Progenitor cell of endocrine pancreas (in vitro differentiated cells): ENCODE results near the gene NR1I2. TPM values are rescaled to one million over a fixed set of nuclear protein-coding genes. Genes with fewer than 3 reads are reported as not detected.

Experiments
- DNase-seq: peaks from one replicate; pipeline ENCODE4 v3.0.0; 2021; ENCODE audit warnings: low spot score; ENCODE audit not compliant: unreplicated experiment
- H3K27ac Mint-ChIP-seq: 2 replicates; pipeline ENCODE4 v1.8.0; 2021; ENCODE audit warnings: mild to moderate bottlenecking, moderate library complexity, mixed read lengths
- H3K27me3 Mint-ChIP-seq: 2 replicates; pipeline ENCODE4 v1.8.0; 2021; ENCODE audit warnings: mixed read lengths
- H3K36me3 Mint-ChIP-seq: 2 replicates; pipeline ENCODE4 v1.8.0; 2022; ENCODE audit warnings: mixed read lengths; ENCODE audit not compliant: insufficient read depth
- H3K4me1 Mint-ChIP-seq: 2 replicates; pipeline ENCODE4 v1.8.0; 2021; ENCODE audit warnings: low read depth, mixed read lengths
- H3K4me3 Mint-ChIP-seq: 2 replicates; pipeline ENCODE4 v1.8.0; 2021; ENCODE audit warnings: low read depth, mild to moderate bottlenecking, moderate library complexity, mixed read lengths
- H3K9me3 Mint-ChIP-seq: 2 replicates; pipeline ENCODE4 v1.8.0; 2021; ENCODE audit warnings: low read depth, mixed read lengths
- CTCF ChIP-seq: fragments of 200-600 bp; sonication (generic); IDR thresholded peaks from one replicate; pipeline ENCODE4 v1.5.0; 2021; ENCODE audit warnings: antibody characterized with exemption, mild to moderate bottlenecking; ENCODE audit not compliant: unreplicated experiment
- long read RNA-seq: library from polyadenylated mRNA; unstranded; transcript quantifications from one replicate; pipeline ENCODE4 v2.0.0, GENCODE V29; 2020
- total RNA-seq: library from RNA; stranded (reverse); gene quantifications from 2 replicates; pipeline ENCODE4 v1.2.1, GENCODE V29; 2021

NR1I2 gene
- total RNA-seq, result 0.62 and 1.0 TPM in 2 replicates
- long read RNA-seq, result 0 reads

GRCh38 chr3:119781330-119782198 lies at the start of gene NR1I2:
NR1I2 (plus strand) TSS chr3:119782101.
- TF ChIP-seq CTCF, result no peak
- H3K4me1 Mint-ChIP-seq, result peaks cover 4% of the 10 kb centered on the region
- peaks cover under 1% of the 10 kb centered on the region for H3K9me3 Mint-ChIP-seq
- H3K27ac Mint-ChIP-seq, result no peak within 1 kb of the TSS
- no peak for DNase-seq
- H3K27me3 Mint-ChIP-seq, result no peaks in the 10 kb centered on the region
- H3K36me3 Mint-ChIP-seq, result no peaks in the 10 kb centered on the region
- no peak within 1 kb of the TSS for H3K4me3 Mint-ChIP-seq

- no peak overlapping the region for H3K4me3 Mint-ChIP-seq
- H3K4me1 Mint-ChIP-seq, result no peaks in the 10 kb centered on the region
- TF ChIP-seq CTCF, result no peak
- H3K27ac Mint-ChIP-seq, result no peak overlapping the region
- peaks cover 19% of the 10 kb centered on the region for H3K36me3 Mint-ChIP-seq
- H3K9me3 Mint-ChIP-seq, result no peaks in the 10 kb centered on the region
- H3K27me3 Mint-ChIP-seq, result no peaks in the 10 kb centered on the region
- DNase-seq, result no peak
Measured at GRCh38 chr3:119733812-119734211, 48.1 kb upstream of the NR1I2 start.

- no peak overlapping the region for H3K27ac Mint-ChIP-seq
Measured at GRCh38 chr3:119738741-119739140, 43.2 kb upstream of the NR1I2 start.

GRCh38 chr3:119741657-119742590 lies 40.0 kb upstream of the NR1I2 start:
- Mint-ChIP-seq H3K9me3 (no peaks in the 10 kb centered on the region), H3K27ac (no peak overlapping the region), H3K27me3 (no peaks in the 10 kb centered on the region), H3K36me3 (peaks cover 23% of the 10 kb centered on the region), H3K4me1 (no peaks in the 10 kb centered on the region), H3K4me3 (no peak overlapping the region)
- no peak for DNase-seq
- no peak for TF ChIP-seq CTCF

More at GRCh38 chr3:119738741-119739140, 43.2 kb upstream of the NR1I2 start:
- Mint-ChIP-seq H3K4me1 (no peaks in the 10 kb centered on the region), H3K36me3 (peaks cover 15% of the 10 kb centered on the region), H3K27me3 (no peaks in the 10 kb centered on the region), H3K9me3 (no peaks in the 10 kb centered on the region), H3K4me3 (no peak overlapping the region)
- no peak for TF ChIP-seq CTCF
- DNase-seq, result no peak

- H3K4me1 Mint-ChIP-seq, result no peaks in the 10 kb centered on the region
- H3K27me3 Mint-ChIP-seq, result no peaks in the 10 kb centered on the region
- H3K9me3 Mint-ChIP-seq, result no peaks in the 10 kb centered on the region
- H3K36me3 Mint-ChIP-seq, result peaks cover 28% of the 10 kb centered on the region
- TF ChIP-seq CTCF, result no peak
- H3K27ac Mint-ChIP-seq, result no peak overlapping the region
- no peak for DNase-seq
- no peak overlapping the region for H3K4me3 Mint-ChIP-seq
Measured at GRCh38 chr3:119743921-119744320, 38.0 kb upstream of the NR1I2 start.
